ENCODE results near the gene NTNG1.

NTNG1 gene

DNA sequence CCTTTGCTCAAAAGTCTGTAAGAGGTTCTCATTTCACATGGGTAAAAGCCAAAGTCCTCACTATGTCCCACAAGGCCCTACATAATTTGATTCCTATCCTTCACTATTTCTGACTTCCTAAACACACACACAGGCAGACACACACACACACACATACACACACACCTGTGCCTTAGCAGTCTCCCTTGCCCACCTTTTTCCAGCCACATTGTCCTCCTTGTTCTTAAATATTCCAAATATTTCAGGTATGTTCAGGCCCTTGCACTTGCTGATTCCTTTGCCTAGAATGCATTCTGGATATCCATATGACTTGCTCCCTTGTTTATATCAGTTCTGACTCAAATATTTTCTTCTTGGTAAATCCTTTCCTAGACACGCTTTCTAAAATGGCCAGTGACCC, 54.6 kb downstream of the NTNG1 start:
- CTCF ChIA-PET = no interaction called here
- POLR2A ChIA-PET = no interaction called here
- TF ChIP-seq HDGF (IDR thresholded peaks at IDR 0.05; ENCODE audit: borderline replicate concordance) = no peak
- TF ChIP-seq ARNT (IDR thresholded peaks at IDR 0.05) = no peak
- TF ChIP-seq NFRKB (IDR thresholded peaks at IDR 0.05) = no peak
- no peak for TF ChIP-seq ELF4 (IDR thresholded peaks at IDR 0.05)
- no peak for TF ChIP-seq FOXK2 (IDR thresholded peaks at IDR 0.05)
- TF ChIP-seq FOXM1 (IDR thresholded peaks at IDR 0.05; ENCODE audit: borderline replicate concordance) = no peak
- TF ChIP-seq FOXA1 (IDR thresholded peaks at IDR 0.05) = no peak
- DNase-seq (ENCODE audit: extremely low spot score) = no peak

- DNase-seq (ENCODE audit: extremely low spot score) = peak; percentile 52
- POLR2A ChIA-PET = no interaction called here
- TF ChIP-seq SUZ12 (IDR thresholded peaks at IDR 0.05) (no peak), PKNOX1 (IDR thresholded peaks at IDR 0.05) (no peak)
- CTCF ChIA-PET = interaction anchor here (0.8 kb wide), 1 partner anchor 77 kb away, joined by 3 read pairs; no protein-coding TSS in a partner anchor
These were observed 56.2 kb downstream of the NTNG1 start for GRCh38 chr1:107196973-107197562.

DNA sequence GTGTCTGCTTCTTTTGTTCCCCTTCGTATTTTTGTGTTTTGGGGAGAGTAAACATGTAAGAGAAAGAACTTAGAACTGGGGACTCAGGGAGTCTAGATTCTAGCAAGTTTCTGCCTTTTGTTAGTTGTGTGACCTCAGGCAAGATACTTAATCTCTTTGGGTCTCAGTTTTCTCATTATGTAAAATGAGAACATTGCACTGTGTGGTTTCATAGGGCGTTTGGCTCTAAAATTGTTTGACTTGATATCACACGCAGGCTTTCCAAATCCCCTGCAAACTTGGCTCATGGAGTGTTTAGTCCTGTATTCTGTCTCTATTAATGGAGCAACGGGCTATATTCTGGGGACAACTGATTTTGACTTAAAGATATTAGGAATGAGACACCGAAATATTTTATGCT, 57.7 kb downstream of the NTNG1 start:
- ChIA-PET POLR2A (no interaction called here), CTCF (no interaction called here)
- TF ChIP-seq TARDBP (IDR thresholded peaks at IDR 0.05) = no peak
- no peak for DNase-seq (ENCODE audit: extremely low spot score)

DNA sequence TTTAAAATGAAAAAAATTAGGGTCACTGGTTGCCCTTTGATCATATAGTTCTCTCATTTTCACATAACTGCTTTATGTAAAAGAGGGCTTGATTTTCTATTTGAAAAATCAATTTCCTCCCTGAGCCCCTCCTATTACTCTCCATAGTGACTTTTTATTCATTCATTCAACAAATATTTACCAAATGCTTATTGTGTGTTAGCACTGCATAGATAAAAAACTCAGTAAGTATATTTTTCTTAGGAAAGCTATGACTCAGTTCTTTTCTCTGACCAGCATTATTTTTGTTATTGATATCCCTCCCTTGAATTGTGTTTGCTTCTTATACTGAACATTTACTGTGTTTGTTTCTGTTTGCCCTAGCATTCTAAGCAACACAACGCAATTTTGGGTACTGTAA, 59.8 kb downstream of the NTNG1 start:
- CTCF ChIA-PET = no interaction called here
- DNase-seq (ENCODE audit: extremely low spot score) = no peak
- TF ChIP-seq ZNF384 (IDR thresholded peaks at IDR 0.05) (no peak), L3MBTL2 (conservative IDR thresholded peaks at IDR 0.05) (no peak), PKNOX1 (IDR thresholded peaks at IDR 0.05) (no peak), SP1 (IDR thresholded peaks at IDR 0.05) (no peak), FOXM1 (IDR thresholded peaks at IDR 0.05; ENCODE audit: borderline replicate concordance) (no peak), ARNT (IDR thresholded peaks at IDR 0.05) (no peak), TARDBP (IDR thresholded peaks at IDR 0.05) (no peak), FOXA1 (IDR thresholded peaks at IDR 0.05) (no peak), BHLHE40 (IDR thresholded peaks at IDR 0.05; ENCODE audit: borderline replicate concordance) (no peak), FOXK2 (IDR thresholded peaks at IDR 0.05) (no peak), LEF1 (IDR thresholded peaks at IDR 0.05; ENCODE audit: borderline replicate concordance) (no peak), CTBP1 (IDR thresholded peaks at IDR 0.05; ENCODE audit: borderline replicate concordance) (no peak), ELF4 (IDR thresholded peaks at IDR 0.05) (no peak), SUZ12 (IDR thresholded peaks at IDR 0.05) (no peak), HDGF (IDR thresholded peaks at IDR 0.05; ENCODE audit: borderline replicate concordance) (no peak), NFRKB (IDR thresholded peaks at IDR 0.05) (no peak)
- POLR2A ChIA-PET = no interaction called here

DNA sequence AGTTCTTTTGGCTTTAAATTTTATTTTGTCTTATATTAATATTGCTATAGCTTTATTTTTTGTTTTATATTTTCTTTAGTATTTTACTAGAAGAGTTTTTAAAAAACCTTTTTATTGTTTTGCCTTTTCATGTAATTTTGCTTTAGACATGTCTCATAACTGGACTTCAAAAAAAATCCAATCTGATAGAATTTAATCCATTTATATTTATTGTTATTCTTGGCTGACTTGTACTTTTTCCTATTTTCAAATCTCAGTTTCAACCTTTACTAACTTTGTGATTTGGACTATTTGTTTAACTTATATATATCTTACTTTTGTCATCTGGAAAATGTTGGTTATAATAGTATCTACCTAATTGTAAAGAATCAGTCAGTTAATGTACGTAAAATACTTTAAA, 61.2 kb downstream of the NTNG1 start:
- TF ChIP-seq FOXA1 (IDR thresholded peaks at IDR 0.05) = no peak
- TF ChIP-seq TARDBP (IDR thresholded peaks at IDR 0.05) = no peak
- no peak for TF ChIP-seq FOXK2 (IDR thresholded peaks at IDR 0.05)
- TF ChIP-seq L3MBTL2 (conservative IDR thresholded peaks at IDR 0.05) = no peak
- TF ChIP-seq CTBP1 (IDR thresholded peaks at IDR 0.05; ENCODE audit: borderline replicate concordance) = no peak
- no peak for TF ChIP-seq ZNF384 (IDR thresholded peaks at IDR 0.05)
- no peak for TF ChIP-seq SUZ12 (IDR thresholded peaks at IDR 0.05)
- TF ChIP-seq NFRKB (IDR thresholded peaks at IDR 0.05) = no peak
- TF ChIP-seq FOXM1 (IDR thresholded peaks at IDR 0.05; ENCODE audit: borderline replicate concordance) = no peak
- TF ChIP-seq PKNOX1 (IDR thresholded peaks at IDR 0.05) = no peak
- TF ChIP-seq HDGF (IDR thresholded peaks at IDR 0.05; ENCODE audit: borderline replicate concordance) = no peak
- no peak for TF ChIP-seq BHLHE40 (IDR thresholded peaks at IDR 0.05; ENCODE audit: borderline replicate concordance)
- TF ChIP-seq SP1 (IDR thresholded peaks at IDR 0.05) = no peak
- CTCF ChIA-PET = no interaction called here
- DNase-seq (ENCODE audit: extremely low spot score) = no peak
- POLR2A ChIA-PET = no interaction called here

DNA sequence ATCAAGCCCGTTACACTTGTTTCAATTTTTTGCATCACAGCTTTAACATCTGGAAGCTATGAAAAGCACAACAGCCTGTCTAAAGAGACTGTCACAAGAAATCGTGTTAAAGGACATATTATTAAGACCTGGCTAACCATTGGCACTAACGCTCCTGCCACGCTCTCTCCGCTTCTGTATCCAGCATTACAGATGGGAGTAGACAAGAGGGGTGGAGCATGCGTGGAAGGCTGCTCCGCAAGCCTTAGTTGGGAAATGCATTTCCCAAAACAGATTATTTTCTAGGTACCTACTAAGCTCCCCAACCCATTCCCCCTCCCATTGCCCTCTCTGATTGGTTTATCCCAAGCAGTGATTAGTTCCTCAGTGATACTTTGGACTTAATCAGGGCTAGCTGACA, 72.4 kb downstream of the NTNG1 start:
- ChIA-PET CTCF (interaction anchor here (0.6 kb wide), 1 partner anchor 71 kb away, joined by 4 read pairs; no protein-coding TSS in a partner anchor), POLR2A (no interaction called here)
- TF ChIP-seq NFRKB (IDR thresholded peaks at IDR 0.05) = no peak
- DNase-seq (ENCODE audit: extremely low spot score) = no peak

DNA sequence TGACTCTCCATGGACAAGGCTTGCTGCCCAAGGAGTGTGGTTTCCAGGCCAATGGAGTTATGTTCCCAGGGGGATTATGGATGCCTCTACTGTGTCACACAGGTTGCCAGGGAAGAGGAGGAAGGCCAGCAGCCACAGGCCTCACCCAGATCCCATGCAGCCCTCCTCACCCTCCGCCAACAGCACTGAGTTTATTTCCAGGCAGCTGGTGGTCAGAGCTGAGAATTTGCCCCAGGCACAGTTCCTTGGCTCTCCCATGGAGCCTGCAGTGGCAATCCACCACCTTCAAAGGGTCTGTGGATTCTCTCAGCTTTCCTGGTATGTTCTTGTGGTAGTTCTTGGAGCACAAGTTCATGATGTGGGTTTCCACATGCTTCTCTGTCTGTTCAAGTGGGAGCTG, 79.2 kb downstream of the NTNG1 start:
- ChIA-PET CTCF (no interaction called here), POLR2A (no interaction called here)
- TF ChIP-seq HDGF (IDR thresholded peaks at IDR 0.05; ENCODE audit: borderline replicate concordance) = no peak
- TF ChIP-seq LEF1 (IDR thresholded peaks at IDR 0.05; ENCODE audit: borderline replicate concordance) = no peak
- TF ChIP-seq SP1 (IDR thresholded peaks at IDR 0.05) = no peak
- no peak for TF ChIP-seq FOXK2 (IDR thresholded peaks at IDR 0.05)
- no peak for TF ChIP-seq NFRKB (IDR thresholded peaks at IDR 0.05)
- no peak for TF ChIP-seq TARDBP (IDR thresholded peaks at IDR 0.05)
- TF ChIP-seq FOXA1 (IDR thresholded peaks at IDR 0.05) = no peak
- TF ChIP-seq BHLHE40 (IDR thresholded peaks at IDR 0.05; ENCODE audit: borderline replicate concordance) = no peak
- no peak for TF ChIP-seq L3MBTL2 (conservative IDR thresholded peaks at IDR 0.05)
- no peak for TF ChIP-seq CTBP1 (IDR thresholded peaks at IDR 0.05; ENCODE audit: borderline replicate concordance)
- TF ChIP-seq SUZ12 (IDR thresholded peaks at IDR 0.05) = no peak
- TF ChIP-seq ELF4 (IDR thresholded peaks at IDR 0.05) = no peak
- no peak for TF ChIP-seq ZNF384 (IDR thresholded peaks at IDR 0.05)
- TF ChIP-seq ARNT (IDR thresholded peaks at IDR 0.05) = no peak
- no peak for TF ChIP-seq FOXM1 (IDR thresholded peaks at IDR 0.05; ENCODE audit: borderline replicate concordance)
- no peak for DNase-seq (ENCODE audit: extremely low spot score)

Measured in HEK293T (cell line).